H9 (cell line): ENCODE results near the gene PRODH2. TPM values are rescaled to one million over a fixed set of nuclear protein-coding genes. Genes with fewer than 3 reads are reported as not detected.

Experiments
- DNase-seq: peaks from one replicate; pipeline ENCODE4 v3.0.0-alpha.2; 2017
- H2AFZ ChIP-seq: one replicate; pipeline ENCODE4 v1.6.1; 2013; ENCODE audit warnings: mild to moderate bottlenecking, low read length, control low read depth, moderate library complexity
- H2AK5ac ChIP-seq: 2 replicates; pipeline ENCODE4 v1.6.1; 2013; ENCODE audit warnings: low read length, control low read depth, mixed read lengths; ENCODE audit not compliant: insufficient read length
- H2BK120ac ChIP-seq: one replicate; pipeline ENCODE4 v1.6.1; 2013; ENCODE audit warnings: low read depth, mild to moderate bottlenecking, low read length, control low read depth, inconsistent platforms; ENCODE audit not compliant: poor library complexity, severe bottlenecking
- H2BK12ac ChIP-seq: 2 replicates; pipeline ENCODE4 v1.6.1; 2013; ENCODE audit warnings: low read length, control low read depth, mixed read lengths, low read depth; ENCODE audit not compliant: insufficient read length
- H2BK15ac ChIP-seq: 2 replicates; pipeline ENCODE4 v1.6.1; 2013; ENCODE audit warnings: low read depth, low read length, control low read depth
- H2BK20ac ChIP-seq: one replicate; pipeline ENCODE4 v1.6.1; 2013; ENCODE audit warnings: low read depth, mild to moderate bottlenecking, low read length, control low read depth, inconsistent platforms; ENCODE audit not compliant: poor library complexity, severe bottlenecking
- H2BK5ac ChIP-seq: 2 replicates; pipeline ENCODE4 v1.6.1; 2013; ENCODE audit warnings: low read length, control low read depth, mixed read lengths; ENCODE audit not compliant: insufficient read length
- H3K14ac ChIP-seq: 2 replicates; pipeline ENCODE4 v1.6.1; 2013; ENCODE audit warnings: low read length, control low read depth; ENCODE audit not compliant: insufficient read depth
- H3K18ac ChIP-seq: 2 replicates; pipeline ENCODE4 v1.6.1; 2013; ENCODE audit warnings: low read depth, mild to moderate bottlenecking, mixed read lengths, low read length, control low read depth; ENCODE audit not compliant: insufficient read length
- H3K23ac ChIP-seq: 2 replicates; pipeline ENCODE4 v1.6.1; 2013; ENCODE audit warnings: low read length, control low read depth, mixed read lengths, low read depth; ENCODE audit not compliant: insufficient read length
- H3K23me2 ChIP-seq: 2 replicates; pipeline ENCODE4 v1.6.1; 2013; ENCODE audit warnings: low read depth, mild to moderate bottlenecking, mixed read lengths, low read length, control low read depth; ENCODE audit not compliant: insufficient read length, poor library complexity, severe bottlenecking
- H3K27ac ChIP-seq: 2 replicates; pipeline ENCODE4 v1.5.1; 2013; ENCODE audit warnings: low read length, control low read depth, mixed read lengths, low read depth; ENCODE audit not compliant: insufficient read length
- H3K27me3 ChIP-seq: 2 replicates; pipeline ENCODE4 v1.6.1; 2013; ENCODE audit warnings: low read length, control low read depth, inconsistent platforms; ENCODE audit not compliant: insufficient read depth
- H3K4ac ChIP-seq: 2 replicates; pipeline ENCODE4 v1.6.1; 2013; ENCODE audit warnings: low read depth, mild to moderate bottlenecking, control low read depth, inconsistent platforms, low read length, moderate library complexity
- H3K4me1 ChIP-seq: 2 replicates; pipeline ENCODE4 v1.6.1; 2013; ENCODE audit warnings: low read length, control low read depth, inconsistent platforms; ENCODE audit not compliant: insufficient read depth
- H3K4me2 ChIP-seq: 2 replicates; pipeline ENCODE4 v1.6.1; 2013; ENCODE audit warnings: low read length, control low read depth, mixed read lengths; ENCODE audit not compliant: insufficient read length, insufficient read depth
- H3K56ac ChIP-seq: 2 replicates; pipeline ENCODE4 v1.6.1; 2013; ENCODE audit warnings: low read depth, mild to moderate bottlenecking, mixed read lengths, low read length, control low read depth; ENCODE audit not compliant: insufficient read length
- H3K79me1 ChIP-seq: 2 replicates; pipeline ENCODE4 v1.6.1; 2013; ENCODE audit warnings: low read depth, mild to moderate bottlenecking, moderate library complexity, low read length, control low read depth, inconsistent platforms; ENCODE audit not compliant: insufficient read depth, poor library complexity, severe bottlenecking
- H3K79me2 ChIP-seq: 2 replicates; pipeline ENCODE4 v1.6.1; 2013; ENCODE audit warnings: low read length, control low read depth, inconsistent platforms; ENCODE audit not compliant: insufficient read depth
- H3K9ac ChIP-seq: 2 replicates; pipeline ENCODE4 v1.6.1; 2013; ENCODE audit warnings: low read length, control low read depth, mixed read lengths; ENCODE audit not compliant: insufficient read length; ENCODE audit errors: extremely low read depth
- H3K9me3 ChIP-seq: one replicate; pipeline ENCODE4 v1.6.1; 2013; ENCODE audit warnings: low read depth, low read length, inconsistent platforms; ENCODE audit not compliant: control insufficient read depth
- H3T11ph ChIP-seq: one replicate; pipeline ENCODE4 v1.6.1; 2013; ENCODE audit warnings: mild to moderate bottlenecking, low read length, control low read depth, inconsistent platforms
- H4K20me1 ChIP-seq: one replicate; pipeline ENCODE4 v1.6.1; 2013; ENCODE audit not compliant: control insufficient read depth, insufficient read length, insufficient read depth
- H4K5ac ChIP-seq: 2 replicates; pipeline ENCODE4 v1.6.1; 2013; ENCODE audit warnings: low read depth, mild to moderate bottlenecking, mixed read lengths, low read length, control low read depth; ENCODE audit not compliant: insufficient read length
- H4K8ac ChIP-seq: replicated peaks from 2 replicates; pipeline ENCODE4 v1.6.1; 2013; ENCODE audit warnings: low read length, control low read depth, mixed read lengths, low read depth; ENCODE audit not compliant: insufficient read length
- H4K91ac ChIP-seq: 2 replicates; pipeline ENCODE4 v1.6.1; 2013; ENCODE audit warnings: low read depth, mild to moderate bottlenecking, moderate library complexity, mixed read lengths, low read length, control low read depth; ENCODE audit not compliant: insufficient read length
- H3K27ac Mint-ChIP-seq, 3 experiments: 2 replicates in 2 of 3; 3 replicates in 1 of 3; pipeline ENCODE4 v1.8.0; 2020 to 2021; ENCODE audit warnings: mixed read lengths in 3 of 3, mild to moderate bottlenecking in 1 of 3, moderate library complexity in 1 of 3
- H3K27me3 Mint-ChIP-seq: 2 replicates; pipeline ENCODE4 v1.8.0; 2021; ENCODE audit warnings: low read depth, mild to moderate bottlenecking, moderate library complexity, mixed read lengths
- H3K36me3 Mint-ChIP-seq, 3 experiments: 2 replicates in 2 of 3; 3 replicates in 1 of 3; pipeline ENCODE4 v1.8.0; 2020 to 2021; ENCODE audit warnings: low read depth in 3 of 3, mixed read lengths in 3 of 3; ENCODE audit not compliant: insufficient read depth in 1 of 3
- H3K4me1 Mint-ChIP-seq, 2 experiments: 2 replicates each; pipeline ENCODE4 v1.8.0; 2020; ENCODE audit warnings: mixed read lengths in 2 of 2
- H3K4me3 Mint-ChIP-seq, 2 experiments: 2 replicates in 1 of 2; 3 replicates in 1 of 2; pipeline ENCODE4 v1.8.0; 2020 to 2021; ENCODE audit warnings: mild to moderate bottlenecking in 2 of 2, mixed read lengths in 2 of 2, moderate library complexity in 1 of 2
- H3K9me3 Mint-ChIP-seq, 2 experiments: 2 replicates in 1 of 2; 3 replicates in 1 of 2; pipeline ENCODE4 v1.8.0; 2020; ENCODE audit warnings: mild to moderate bottlenecking in 2 of 2, mixed read lengths in 2 of 2, moderate library complexity in 1 of 2
- WGBS: extraction: QIAGEN DNeasy Blood & Tissue Kit; methylation state at CpG from one replicate; pipeline ENCODE4 v1.1.7; 2013; ENCODE audit warnings: missing lambda C conversion rate, low lambda C conversion rate, mixed read lengths; ENCODE audit not compliant: insufficient read length; ENCODE audit errors: extremely low coverage; 5-methylcytosine and 5-hydroxymethylcytosine counted together
- total RNA-seq: library from RNA; stranded (reverse); gene quantifications from 2 replicates; pipeline ENCODE4 v1.2.1, GENCODE V29; 2021
- TF ChIP-seq, protein P1 (sequence below): fragments of 200-600 bp; sonication (generic); conservative IDR thresholded peaks from 3 replicates; pipeline ENCODE4 v1.8.0; 2021; ENCODE audit warnings: antibody characterized with exemption, mild to moderate bottlenecking

Gene PRODH2
- total RNA-seq, 1 experiment from 2014 or later, result not detected

DNA sequence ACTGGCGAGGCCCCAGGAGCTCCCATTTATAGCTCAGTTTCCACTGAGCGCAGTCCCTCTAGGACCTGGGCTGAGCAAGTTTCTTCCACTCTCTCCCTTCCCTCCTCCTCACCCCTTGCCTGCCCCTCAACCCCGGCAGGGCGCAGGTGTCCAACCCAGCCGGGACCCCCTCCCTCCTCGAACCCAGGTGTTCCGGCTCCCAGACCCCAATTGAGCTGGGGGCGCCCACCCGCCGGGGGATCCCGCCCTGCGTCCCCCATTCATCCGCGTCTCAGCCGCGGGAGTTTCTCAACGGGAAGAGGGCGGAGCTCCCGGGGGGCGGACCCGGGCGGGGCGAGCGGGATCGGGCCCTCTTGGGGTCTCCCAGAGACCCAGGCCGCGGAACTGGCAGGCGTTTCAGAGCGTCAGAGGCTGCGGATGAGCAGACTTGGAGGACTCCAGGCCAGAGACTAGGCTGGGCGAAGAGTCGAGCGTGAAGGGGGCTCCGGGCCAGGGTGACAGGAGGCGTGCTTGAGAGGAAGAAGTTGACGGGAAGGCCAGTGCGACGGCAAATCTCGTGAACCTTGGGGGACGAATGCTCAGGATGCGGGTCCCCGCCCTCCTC, 44.0 kb upstream of the PRODH2 start, which contains the start of gene KIRREL2:
Gene KIRREL2, plus strand, starts transcription at position 366 of the 604 bp plus-strand sequence. Its CDS starts 209 bp downstream, at position 575.
- H3K27me3 Mint-ChIP-seq, result peaks cover 91% of the 10 kb centered on the region
- peaks cover 15 to 32% of the 10 kb centered on the region in 2 experiments for H3K4me1 Mint-ChIP-seq
- Histone ChIP-seq H3K56ac (no peak within 1 kb of the TSS), H3K4ac (no peak within 1 kb of the TSS), H3K23me2 (peaks cover 22% of the 10 kb centered on the region), H3K9me3 (no peaks in the 10 kb centered on the region), H3K4me1 (no peaks in the 10 kb centered on the region; the same call in 1 of the 2 replicates), H3K23ac (no peak within 1 kb of the TSS), H3T11ph (no peak within 1 kb of the TSS), H4K5ac (no peak within 1 kb of the TSS), H4K20me1 (peaks cover 3% of the 10 kb centered on the region), H2BK12ac (no peak within 1 kb of the TSS), H2BK5ac (no peak within 1 kb of the TSS), H3K79me1 (no peaks in the 10 kb centered on the region), H2BK20ac (no peak within 1 kb of the TSS), H2BK120ac (no peak within 1 kb of the TSS), H2AK5ac (no peak within 1 kb of the TSS), H3K9ac (no peak within 1 kb of the TSS), H4K91ac (no peak within 1 kb of the TSS), H3K27ac (no peak within 1 kb of the TSS), H3K27me3 (peaks cover 7% of the 10 kb centered on the region; the same call in 1 of the 2 replicates), H2AFZ (no peak within 1 kb of the TSS), H3K4me2 (peak within 1 kb of the TSS; percentile 84), H3K14ac (no peak within 1 kb of the TSS), H3K79me2 (no peaks in the 10 kb centered on the region), H4K8ac (no peak within 1 kb of the TSS), H2BK15ac (no peak within 1 kb of the TSS), H3K18ac (no peak within 1 kb of the TSS)
- peak within 1 kb of the TSS; percentile 72 to 87 for H3K4me3 Mint-ChIP-seq
- TF ChIP-seq, protein P1, sequence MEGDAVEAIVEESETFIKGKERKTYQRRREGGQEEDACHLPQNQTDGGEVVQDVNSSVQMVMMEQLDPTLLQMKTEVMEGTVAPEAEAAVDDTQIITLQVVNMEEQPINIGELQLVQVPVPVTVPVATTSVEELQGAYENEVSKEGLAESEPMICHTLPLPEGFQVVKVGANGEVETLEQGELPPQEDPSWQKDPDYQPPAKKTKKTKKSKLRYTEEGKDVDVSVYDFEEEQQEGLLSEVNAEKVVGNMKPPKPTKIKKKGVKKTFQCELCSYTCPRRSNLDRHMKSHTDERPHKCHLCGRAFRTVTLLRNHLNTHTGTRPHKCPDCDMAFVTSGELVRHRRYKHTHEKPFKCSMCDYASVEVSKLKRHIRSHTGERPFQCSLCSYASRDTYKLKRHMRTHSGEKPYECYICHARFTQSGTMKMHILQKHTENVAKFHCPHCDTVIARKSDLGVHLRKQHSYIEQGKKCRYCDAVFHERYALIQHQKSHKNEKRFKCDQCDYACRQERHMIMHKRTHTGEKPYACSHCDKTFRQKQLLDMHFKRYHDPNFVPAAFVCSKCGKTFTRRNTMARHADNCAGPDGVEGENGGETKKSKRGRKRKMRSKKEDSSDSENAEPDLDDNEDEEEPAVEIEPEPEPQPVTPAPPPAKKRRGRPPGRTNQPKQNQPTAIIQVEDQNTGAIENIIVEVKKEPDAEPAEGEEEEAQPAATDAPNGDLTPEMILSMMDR, result no peak
- WGBS, result no CpG with 5 or more reads among the region's 42 CpGs
- H3K36me3 Mint-ChIP-seq, result no peaks in the 10 kb centered on the region
- no peak within 1 kb of the TSS for H3K27ac Mint-ChIP-seq
- no peaks in the 10 kb centered on the region; a peak in 2 of 5 replicates for H3K9me3 Mint-ChIP-seq
- peak; percentile 69 for DNase-seq
